GM19238 (cell line): ENCODE measurements around the gene VAV3.
A peak's percentile ranks its signal among the peaks of the same experiment; 100 is the strongest.

Experiments
- DNase-seq: peaks from one replicate; pipeline ENCODE4 v3.0.0; 2011; ENCODE audit warnings: low spot score; ENCODE audit not compliant: insufficient read length

VAV3 gene

DNA sequence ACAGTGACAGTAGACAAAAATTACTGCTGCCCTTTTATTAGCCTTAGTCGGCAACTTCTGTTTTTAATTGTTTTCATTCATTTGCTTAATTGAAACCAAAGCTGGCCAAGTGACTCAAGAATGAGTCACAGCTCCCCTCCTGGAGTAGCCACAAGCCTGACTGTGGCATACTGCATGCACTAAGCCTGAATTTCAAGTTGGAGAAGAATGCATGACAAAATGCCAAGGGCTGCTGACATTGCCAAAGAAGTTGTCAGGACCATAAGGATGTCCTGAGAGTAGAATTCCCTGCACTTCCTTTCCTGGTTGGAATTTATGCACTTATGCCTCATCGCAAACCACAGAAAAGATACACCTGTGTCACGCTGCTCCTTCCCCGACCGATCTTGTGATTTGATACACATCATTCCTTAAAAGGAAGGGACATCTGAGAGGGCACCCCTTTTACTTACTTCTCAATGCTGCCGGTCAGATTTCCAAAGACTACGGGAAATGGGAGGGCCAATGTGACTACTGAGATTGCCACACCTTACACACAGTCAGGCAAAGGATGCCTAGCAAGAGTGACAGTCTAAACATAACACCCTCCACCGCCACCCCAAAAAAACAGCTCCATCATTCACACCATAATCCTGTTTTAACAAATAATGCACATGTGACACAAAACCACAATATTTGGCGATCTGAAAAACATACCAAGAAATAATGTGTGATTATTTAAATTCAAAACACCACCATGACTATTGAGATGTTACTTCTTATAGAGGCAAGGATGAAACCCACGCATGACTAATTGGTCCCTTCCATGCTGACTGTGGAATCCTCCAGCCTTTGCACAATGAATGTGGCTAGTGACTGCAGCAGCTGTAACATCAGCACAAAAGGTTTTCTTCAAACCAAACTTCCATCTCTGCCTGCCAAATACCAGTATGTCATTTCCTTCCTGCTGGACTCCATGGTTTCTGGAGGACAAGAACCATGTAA, 28.2 kb downstream of the VAV3 start:
- DNase-seq, result no peak

DNA sequence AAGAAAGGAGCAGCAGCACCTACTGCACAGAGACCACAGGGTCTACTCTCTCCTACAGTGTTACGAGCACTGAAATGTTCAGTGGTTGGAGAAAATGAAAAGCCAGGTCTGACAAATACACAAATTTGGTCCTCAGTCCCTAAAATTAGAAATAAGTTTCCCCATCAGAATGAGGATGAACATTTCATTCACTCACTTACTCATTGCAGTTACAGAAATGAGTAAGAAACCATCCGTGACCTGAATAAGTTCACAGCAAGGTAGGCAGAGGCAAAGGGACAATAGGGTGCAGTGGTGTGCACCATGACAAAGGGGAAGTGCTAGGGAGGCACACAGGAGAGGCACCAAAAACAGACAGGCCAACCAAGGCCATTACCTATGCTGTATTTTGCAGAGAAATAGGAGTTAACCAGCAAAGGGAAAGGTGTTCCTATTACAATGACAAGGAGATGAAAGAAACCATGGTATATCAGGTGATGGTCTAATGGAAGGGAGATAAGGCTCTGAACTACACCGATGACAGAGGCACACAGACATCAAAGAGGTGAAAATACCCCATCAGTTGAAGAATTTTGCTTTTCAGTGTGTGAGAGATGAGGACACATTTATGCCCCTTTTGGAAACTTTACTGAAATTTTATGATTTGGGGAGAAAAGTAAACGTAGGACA, 29.4 kb downstream of the VAV3 start:
- DNase-seq, result peak; percentile 13

DNA sequence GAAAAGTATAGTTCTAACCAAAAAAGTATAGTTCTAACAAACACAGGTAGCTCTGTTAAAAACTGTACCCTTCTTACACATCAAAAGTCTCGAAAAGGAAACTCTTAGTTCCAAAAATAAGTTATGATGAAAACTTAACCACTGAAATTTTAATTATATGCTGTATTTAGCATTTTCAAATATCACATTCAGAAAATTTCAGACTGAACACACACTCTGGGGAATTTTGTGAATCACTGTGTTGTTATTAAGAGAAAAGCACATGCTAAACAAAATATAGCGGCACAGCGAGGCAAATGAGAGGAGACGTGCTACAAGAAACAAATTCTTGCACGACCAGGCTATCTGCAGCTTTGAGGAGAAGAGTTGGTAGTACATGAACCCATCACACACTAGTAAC, 30.4 kb downstream of the VAV3 start:
- DNase-seq, result no peak

DNA sequence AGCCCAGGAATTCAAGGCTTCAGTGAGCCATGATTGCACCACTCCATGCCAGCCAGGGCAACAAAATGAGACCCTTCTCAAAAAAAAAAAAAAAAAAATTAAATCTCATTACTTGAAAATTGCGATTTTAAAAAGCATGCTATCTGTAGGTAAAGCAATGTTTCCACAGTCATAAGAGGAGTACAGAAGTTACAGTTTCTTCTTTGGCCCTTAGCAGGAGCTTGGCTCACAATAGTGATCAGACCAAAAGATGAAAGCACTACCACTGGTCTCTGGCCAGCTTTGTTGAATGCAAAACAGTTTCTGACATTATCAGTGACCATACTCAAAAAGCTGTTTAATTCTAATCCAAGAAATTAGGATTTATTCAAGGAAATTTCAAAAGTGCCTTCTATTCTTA, 31.2 kb downstream of the VAV3 start:
- no peak for DNase-seq

DNA sequence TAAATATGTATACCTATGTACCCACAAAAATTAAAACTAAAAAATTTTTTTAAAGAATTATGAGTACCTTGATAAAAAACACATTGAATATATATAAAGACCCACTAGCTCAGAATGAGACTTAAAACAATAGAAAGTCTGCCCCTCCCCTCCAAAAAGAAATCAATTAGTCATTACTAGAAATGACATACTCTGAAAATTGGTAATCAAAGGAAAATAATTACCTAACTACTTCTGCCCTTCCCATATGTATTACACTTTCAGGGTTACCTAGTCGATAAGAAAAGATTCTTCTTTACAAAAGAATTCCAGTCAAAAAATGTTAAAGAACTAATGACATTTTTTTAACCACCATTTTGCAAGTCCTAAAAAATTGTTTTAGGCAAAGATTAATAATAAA, 34.7 kb downstream of the VAV3 start:
- no peak for DNase-seq

DNA sequence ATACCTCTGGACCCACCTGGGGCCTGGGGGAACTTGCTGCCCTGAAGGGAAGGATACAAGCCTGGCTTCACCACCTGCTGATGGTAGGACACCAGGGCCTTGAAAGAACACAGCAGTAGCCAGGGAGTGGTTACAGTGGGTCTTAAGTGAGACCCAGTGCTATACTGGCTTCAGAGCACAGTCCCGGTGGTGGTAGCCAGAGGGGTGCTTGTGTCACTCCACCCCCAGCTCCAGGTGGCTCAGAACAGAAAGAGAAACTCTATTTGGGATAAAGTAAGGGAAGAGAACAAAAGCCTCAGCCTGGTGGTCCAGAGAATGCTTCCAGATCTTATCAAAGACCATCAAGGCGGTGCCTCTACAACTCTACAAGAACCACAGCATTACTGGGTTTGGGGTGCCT, 37.2 kb downstream of the VAV3 start:
- DNase-seq, result no peak

DNA sequence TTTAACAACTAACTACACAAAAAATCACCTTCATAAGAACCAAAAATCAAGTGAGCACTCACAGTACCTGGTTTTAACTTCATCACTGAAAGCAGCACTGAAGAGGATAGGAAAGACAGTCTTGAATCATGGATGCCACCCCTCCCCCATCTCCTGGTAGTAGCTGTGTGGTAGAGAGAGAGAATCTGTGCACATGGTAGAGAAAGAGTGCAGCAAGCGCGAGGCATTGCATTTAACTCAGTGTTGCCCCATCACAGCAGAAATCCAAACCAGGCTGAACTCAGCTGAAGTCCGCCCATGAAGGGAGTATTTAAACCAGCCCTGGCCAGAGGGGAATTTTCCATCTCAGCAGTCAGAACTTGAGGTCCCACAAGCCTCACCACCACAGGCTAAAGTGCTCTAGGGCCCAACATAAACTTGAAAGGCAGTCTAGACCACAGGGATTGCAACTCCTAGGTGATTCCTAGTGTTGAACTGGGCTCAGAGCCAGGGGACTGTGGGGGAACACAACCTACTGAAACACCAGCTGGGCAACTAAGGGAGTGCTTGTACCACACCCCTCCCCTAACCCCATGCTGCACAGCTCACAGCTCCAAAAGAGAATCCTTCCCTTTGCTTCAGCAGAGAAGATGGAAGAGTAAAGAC, 38.4 kb downstream of the VAV3 start:
- no peak for DNase-seq

DNA sequence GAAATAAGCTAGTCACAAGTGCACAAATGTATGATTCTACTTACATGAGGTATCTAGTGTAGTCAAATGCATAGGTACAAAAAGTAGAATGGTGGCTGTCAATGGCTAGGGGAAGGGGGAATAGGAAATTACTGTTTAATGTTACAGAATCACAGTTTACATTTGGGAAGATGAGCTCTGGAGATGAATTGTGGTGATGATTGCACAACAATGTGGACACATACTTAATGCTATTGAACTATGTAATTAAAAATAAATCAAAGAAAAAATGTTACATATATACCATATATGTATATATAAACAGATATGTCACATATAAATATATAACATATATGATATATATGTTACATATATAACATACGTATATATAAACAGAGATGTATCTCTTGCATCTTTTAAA, 39.4 kb downstream of the VAV3 start:
- no peak for DNase-seq

DNA sequence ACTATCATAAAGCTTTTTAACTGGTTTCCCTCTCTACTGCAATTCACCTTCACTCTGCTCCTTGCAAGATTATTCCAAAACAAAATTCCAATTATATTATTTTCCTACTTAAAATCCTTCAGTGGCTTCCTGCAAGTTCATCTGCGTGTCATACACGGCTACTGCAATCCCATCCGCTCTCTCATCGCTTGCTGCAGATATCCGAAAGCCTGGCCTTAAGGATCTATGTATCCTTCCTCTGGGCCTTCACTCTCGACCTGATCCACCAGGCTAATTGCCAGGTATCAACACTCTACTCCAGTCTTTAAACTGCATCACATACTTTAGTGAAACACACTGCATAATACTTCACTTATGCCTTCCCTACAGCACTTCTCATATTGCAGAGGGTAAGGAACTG, 44.0 kb downstream of the VAV3 start:
- DNase-seq, result no peak

DNA sequence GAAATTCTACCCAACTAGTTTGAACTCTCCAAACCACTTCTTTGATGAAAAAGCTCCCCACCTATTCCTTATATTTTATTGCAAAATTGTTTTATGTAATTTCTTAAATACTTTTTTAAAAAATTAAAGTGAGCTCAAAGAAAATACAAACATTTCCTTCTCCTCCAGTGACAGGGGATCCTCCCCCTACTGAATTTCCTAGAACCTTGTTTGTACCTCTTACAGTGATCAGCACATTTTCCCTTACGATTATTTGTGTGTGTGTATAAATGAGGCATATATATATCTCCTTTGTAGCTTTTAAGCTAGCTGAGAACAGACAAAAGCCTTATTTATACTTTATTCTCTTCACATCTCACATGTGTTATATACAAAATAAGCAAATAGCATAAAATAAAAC, 44.4 kb downstream of the VAV3 start:
- DNase-seq, result no peak

DNA sequence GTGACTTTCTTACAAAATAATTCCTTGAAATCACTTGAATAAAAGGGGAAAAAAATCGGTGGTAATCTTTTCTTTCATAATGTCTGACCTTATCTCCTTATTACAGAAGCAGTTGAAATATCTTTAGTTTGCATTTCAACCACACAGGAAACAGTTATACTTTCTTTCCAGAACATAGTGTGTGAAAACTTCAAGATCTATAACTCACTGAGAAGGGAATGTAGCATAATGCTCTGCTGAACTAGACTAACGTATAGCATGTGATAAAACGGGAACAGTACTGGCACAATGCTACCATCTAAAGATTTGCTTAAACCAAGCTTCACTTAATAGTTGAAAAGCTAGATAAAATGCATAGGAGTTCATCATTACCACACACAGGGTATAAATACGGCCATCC, 45.0 kb downstream of the VAV3 start:
- DNase-seq, result no peak

DNA sequence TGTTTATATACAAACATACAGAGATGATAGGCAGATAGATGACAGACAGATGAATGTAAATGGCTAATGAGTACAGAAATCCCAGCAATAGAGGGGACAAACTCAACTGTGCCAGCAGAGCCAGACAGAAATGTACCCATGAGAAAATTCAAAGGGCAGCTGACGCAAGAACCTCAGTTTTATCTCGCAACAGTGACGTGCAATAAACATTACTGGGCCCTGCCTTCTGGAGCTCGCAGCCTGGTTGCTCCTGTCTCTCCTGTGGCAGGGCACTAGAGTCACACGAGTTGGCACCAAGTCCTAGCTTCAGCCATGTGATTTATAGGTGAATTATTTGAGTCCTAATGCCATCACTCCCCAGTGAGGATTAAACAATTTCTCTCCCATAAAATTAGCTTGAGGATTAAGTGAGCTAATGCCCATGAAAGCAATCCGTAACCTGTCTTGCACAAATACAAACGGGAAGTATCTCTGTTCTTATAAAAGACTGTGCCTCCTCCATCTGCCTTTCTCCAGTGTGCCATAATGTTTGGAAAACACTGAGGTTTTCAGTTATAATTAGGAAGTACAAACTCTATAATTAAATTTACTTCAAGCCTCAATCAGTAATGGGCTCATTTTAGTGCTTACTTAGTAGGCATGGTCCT, 50.7 kb downstream of the VAV3 start:
- DNase-seq, result no peak

DNA sequence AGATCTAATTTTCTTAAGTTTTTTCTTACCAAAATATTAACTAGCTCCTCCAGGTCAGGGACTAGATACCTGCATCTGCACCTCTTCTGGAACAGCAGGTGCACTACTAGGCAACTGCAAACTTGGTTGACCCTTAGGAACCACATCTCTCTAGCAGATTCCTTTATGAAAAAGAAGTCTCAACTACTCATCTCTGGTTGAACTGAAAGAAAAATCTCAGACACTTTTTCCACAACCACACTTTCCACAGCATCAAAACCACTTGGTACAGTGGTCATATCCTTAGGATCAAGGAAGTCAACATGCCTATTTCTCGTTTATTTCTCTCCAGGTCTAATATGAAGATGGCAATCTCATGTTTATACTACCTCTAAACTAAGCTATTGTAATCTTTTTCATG, 52.3 kb downstream of the VAV3 start:
- DNase-seq, result no peak

DNA sequence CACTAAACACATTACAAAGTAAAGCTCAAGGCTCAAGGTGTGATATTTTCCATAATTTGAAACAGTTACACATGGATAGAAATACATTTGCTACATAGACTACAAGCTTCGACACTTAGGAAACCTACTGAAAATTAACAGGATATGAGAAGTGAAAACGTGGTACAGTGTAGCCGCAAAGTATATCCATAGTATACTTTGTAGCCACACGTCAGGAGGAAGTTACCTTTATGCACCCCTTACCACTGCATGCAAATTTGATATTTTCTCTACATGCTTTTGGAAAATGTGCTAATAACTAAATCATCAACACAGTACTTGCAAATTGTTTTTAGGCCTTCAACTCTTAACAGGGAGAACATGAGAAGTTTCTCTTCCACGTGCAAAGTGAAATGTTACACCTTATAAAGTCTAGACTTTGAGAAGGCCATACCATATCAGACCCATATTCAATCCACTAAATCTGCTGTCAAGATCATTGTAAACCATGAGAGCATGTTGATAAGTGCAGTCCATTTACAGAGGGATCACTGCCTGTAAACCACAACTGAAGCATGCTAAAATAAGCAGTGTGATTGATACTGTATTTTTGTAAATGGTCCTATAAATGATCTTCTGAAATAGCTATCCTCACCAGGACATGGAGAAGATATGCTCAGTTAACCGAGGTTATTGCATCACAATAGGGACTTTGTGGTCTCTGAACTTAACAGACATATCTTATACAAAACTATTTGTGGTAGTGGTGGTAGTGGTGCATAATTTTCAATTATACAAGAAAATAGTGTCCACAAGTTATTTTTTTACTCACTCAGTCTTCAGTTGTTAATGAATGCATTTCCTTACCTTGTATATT, 64.7 kb downstream of the VAV3 start:
- no peak for DNase-seq

DNA sequence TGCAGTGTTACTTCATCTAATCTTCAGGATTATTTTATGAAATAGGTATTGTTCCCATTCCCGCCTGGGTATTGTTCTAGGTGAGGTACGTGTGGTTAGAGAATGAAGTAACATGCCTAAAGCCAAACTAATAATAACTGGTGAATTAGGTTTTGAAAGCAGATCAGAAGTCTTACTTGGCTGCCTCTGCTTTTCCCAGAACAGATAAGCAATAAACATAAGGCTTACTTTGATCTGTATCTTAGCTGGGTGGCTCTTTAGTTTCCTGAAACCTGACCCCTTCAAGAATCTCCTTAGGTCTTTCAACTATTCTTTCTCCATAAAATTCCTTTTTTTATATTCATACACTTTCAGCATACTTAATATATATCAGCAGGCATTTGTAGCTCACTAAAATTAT, 65.3 kb downstream of the VAV3 start:
- no peak for DNase-seq

DNA sequence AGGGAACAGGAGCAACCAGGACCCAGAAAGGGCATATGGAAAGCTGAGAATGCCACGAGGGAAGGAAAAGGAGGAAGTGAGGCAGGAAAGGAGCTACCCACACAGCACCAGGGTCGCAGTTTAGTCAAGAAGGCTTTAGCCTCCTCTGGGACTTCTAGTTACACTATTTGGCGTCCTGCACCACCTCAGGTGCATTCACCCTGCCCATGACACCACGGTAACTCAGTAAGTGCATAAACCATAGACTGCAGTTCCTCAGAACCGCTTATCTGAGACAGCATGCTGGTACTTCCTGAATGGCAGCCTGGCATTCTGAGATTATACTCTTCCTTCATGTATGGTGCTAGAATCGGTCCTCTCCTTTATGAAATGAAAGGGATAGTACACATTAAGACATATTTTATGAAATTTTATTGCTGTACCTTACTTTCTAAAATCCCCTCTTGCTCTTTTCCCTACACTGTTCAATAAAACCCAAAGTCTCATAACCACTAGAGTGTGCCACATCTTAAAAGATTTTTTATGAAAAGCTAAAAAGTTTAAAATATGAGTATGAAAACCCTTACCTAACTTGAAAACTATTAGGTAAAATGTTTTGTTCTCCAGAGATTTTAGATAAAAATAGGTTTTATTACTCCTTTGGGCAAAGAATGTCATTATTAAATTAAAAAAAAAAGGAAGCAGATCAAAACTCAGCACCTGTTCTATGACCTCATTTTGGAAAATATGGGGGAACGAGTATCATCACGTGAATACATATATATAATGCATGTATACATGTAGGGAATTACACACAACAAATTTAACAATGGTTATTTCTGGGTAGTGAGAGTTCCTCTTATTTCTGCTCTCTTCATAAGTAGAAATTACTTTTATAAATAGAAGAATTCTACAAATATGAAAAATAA, 67.3 kb downstream of the VAV3 start:
- DNase-seq, result no peak

DNA sequence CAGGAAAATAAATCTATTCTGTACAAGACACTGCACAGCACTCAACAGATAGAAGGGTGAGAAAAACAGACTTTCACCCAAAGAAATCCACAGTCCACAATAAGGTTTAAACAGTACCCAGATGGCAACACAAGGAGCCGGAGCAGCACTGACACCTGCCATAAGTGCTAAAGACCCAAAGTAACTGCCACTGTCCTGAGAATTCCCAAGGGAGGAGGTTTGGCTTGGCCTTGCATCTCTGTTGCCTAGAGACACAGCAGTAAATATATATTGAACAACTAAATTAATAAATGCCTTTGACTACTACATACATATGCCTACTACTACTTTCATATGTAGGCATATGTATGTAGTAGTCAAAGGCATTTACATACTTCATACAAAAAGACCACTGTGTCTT, 68.0 kb downstream of the VAV3 start:
- no peak for DNase-seq

DNA sequence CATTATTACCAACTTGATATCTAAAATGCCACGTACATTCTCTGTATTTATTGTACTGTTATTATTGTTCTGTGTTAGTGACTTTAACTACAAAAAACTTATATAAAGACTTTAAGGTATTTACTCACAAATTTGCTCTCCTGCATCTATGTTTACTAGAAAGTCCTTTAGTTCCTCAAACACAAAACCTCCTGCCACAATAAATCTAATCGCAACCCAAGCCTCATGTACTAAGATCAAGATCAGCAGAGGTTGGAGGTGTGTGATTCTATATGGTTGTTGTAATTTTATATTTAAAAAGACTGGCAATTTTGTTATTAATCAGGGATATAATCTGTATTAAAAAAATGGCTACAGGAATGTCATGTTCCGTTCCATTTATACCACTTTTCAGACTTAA, 68.6 kb downstream of the VAV3 start:
- no peak for DNase-seq

DNA sequence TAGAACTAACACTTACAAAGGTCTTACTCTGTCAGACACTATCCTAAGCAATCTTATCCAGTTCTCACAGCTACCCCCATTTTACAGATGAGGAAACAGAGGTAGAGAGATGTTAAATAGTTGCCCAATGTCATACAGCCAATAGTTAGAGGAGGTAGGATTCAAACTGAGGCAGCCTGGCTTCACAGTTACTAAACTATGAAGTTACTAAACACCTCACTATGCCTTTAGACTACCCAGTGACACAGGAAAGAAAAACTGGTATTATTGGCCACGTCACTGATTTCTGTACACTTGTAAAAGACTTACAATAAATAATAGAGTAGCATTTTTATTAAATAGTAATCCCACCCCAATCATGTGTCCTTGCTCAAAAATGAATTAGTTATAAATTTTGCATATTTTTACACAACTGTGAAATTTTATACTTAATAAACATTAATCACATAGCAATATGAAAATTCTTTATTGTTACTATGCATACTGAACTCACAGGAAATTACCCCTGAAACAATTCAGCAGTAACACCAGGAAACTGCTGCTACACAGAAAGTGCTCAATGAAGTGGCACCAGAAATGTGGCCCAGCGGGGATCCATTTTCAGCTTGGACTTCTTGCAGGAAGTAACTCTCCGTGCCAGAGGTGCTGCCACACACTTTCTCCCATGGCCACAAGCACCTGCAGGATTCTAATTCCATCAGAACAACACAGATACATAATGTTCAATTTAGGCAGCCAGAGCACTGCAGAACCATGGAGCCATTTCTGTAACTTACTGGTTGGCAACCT, 69.4 kb downstream of the VAV3 start:
- DNase-seq, result no peak
